ENCODE measurements around the gene LBP.
"Not testable (repeated sequence)": the region's sequence is repeated elsewhere in the genome, so short reads cannot be mapped to it uniquely, and the experiment has no call there.

LBP gene

DNA sequence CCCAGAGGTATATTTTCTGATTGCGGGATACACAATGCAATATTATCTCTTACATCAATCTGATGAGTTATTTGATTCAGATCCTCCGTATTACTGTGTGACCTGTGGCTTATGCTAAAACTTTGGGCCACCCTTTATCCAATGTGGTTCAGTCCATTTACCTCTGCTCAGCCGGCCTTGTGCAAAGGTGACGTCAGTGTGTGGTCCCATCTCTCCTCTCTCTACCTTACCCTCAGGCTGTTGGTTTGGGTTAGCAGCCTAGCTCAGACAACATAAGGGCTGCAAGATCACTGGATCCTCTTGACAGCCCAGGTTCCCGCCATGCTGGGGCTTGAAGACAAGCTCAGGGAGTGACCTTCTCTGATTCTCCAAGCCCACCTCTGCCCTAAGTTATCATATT, 55.8 kb downstream of the LBP start:
- DNase-seq = no peak

DNA sequence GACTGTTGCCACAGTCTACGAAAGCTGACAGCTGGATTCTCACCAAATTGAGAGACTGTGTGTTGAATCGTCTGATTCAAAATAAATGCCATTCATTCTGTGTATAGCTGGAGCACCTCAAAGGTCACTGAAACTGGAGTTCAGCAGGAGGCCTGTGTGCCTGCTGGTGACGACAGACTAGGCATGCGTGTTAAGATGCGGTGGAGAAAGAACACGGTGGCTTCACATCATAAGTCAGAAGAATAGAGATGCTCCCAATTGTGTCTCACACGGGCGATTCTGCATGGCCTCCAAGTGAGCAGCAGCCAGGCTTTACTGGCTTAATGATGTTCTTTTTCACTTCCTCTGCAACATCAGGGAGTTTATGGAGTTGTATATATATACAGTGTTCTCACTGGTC, 56.5 kb downstream of the LBP start:
- no peak for DNase-seq

DNA sequence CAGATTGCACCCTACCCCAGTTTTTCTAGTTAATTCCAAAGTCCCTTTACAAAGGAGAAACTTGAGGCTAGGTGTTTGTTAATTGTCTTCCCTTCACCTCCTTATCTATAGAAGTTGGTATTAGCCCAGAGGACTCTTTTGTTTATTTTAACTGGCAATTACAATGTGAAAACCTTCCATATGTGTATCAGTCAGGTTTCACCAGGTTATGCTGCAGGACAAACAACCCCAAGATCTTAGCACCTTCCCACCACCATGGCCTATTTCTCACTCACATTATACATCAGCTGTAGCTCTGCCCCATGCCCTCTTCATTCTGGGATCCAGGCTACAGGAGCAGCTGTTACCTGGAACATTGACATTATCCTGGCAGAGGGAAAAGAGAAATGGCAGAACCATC, 57.7 kb downstream of the LBP start:
- DNase-seq = no peak

DNA sequence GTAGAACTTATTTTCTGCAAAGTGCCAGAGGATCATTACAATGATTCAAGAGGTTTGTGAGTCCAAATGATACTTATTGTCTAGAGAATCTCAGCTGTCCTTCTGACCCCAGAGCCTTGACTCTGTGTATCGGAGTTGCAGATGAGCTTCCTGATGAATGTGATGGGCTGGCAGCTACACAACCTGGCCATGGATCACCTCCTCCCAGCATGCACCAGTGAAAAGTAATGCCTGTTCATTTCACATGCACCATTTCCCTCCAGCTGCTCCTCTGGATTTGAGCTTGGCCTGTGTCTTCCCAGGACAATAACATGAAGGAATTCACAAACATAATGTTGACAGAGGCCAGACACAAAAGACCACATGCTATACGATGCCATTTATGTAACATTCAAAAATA, 58.9 kb downstream of the LBP start:
- no peak for DNase-seq

DNA sequence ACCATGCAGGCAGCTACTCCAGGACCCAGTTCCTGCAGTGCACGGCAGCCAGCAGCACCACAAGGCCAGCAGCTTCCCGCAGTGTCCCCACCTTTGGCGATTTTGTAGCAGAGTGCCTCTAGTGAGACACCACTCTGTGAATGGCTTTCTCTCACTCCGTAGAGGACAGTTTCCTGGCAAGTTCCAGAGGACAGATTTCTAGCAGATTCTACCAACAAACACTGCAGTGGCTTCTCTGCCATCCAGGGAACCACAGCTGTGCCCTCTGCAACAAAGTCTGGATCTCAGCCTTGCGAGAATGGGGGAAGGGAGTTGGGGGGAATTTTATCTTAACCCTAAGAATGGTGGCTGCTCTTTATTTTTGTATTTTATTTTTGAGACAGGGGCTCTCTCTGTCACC, 60.2 kb downstream of the LBP start:
- DNase-seq = no peak

DNA sequence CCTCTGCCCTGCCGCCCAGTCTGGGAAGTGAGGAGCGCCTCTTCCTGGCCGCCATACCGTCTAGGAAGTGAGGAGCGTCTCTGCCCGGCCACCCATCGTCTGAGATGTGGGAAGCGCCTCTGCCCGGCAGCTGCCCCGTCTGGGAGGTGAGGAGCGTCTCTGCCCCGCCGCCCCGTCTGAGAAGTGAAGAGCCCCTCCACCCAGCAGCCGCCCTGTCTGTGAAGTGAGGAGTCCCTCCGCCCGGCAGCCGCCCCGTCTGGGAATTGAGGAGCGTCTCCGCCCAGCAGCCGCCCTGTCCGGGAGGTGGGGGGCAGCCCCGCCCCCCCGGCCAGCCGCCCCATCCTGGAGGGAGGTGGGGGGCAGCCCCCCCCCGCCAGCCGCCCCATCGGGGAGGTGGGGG, 61.0 kb downstream of the LBP start:
- no peak for DNase-seq

DNA sequence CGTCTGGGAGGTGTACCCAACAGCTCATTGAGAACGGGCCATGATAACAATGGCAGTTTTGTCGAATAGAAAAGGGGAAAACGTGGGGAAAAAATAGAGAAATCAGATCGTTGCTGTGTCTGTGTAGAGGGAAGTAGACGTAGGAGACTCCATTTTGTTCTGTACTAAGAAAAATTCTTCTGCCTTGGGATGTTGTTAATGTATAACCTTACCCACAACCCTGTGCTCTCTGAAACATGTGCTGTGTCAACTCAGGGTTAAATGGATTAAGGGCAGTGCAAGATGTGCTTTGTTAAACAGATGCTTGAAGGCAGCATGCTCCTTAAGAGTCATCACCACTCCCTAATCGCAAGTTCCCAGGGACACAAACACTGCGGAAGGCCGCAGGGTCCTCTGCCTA, 61.5 kb downstream of the LBP start:
- DNase-seq = not testable (repeated sequence)

DNA sequence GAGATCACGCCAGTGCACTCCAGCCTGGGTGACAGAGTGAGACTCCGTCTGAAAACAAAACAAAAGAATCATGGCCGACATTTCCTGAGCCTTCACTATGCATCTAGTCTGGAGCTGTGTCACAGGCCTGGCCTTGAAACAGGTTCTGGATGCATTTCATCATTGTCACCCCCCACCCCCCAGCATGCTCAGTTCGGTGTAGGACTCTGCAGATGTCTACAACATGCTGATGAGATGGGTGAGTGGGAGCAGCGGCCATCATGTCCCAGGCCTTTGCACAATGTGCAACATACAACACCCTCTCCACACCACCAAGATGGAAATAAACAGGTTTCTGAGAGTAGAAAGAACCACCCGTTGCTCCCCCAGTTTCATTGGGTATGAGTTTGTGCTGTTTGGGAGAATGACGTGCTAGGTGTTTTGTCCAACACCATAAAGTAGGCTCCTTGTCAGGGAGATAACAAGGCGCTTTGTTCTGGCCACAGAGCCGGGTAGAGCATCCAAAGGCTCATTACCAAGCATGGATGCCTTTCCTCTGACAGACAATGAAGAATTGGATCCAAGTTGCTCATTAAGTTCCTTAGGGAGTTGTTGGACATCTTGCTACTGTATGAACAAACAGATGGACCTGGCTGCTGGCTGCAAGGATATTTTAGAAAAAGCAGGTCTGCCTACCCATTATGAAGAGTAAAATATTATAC, 66.7 kb downstream of the LBP start:
- no peak for DNase-seq

DNA sequence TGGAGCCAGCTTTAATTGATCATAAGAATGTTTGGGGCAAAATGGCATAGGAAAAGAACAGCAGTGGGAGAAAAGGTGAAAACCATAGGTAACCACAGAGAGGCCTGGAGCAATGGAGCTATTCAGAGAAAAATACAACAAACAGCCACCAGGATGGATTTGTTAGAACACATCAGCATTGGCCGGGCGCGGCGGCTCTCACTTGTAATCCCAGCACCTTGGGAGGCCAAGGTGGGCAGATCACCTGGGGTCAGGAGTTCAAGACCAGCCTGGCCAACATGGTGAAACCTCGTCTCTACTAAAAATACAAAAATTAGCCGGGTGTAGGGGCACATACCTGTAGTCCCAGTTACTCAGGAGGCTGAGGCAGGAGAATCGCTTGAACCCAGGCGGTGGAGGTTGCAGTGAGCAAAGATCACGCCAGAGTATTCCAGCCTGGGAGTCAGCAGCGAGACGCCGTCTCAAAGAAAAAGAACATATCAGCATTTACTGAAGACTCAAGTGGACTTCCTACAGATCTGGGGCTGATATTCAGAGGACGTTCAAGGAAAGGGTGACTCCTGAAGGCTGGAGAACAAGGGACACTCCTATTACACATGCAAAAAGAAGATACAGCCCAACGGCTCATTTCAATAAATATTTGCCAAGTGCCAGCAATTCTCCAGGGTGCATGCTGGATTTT, 68.6 kb downstream of the LBP start:
- DNase-seq = no peak

DNA sequence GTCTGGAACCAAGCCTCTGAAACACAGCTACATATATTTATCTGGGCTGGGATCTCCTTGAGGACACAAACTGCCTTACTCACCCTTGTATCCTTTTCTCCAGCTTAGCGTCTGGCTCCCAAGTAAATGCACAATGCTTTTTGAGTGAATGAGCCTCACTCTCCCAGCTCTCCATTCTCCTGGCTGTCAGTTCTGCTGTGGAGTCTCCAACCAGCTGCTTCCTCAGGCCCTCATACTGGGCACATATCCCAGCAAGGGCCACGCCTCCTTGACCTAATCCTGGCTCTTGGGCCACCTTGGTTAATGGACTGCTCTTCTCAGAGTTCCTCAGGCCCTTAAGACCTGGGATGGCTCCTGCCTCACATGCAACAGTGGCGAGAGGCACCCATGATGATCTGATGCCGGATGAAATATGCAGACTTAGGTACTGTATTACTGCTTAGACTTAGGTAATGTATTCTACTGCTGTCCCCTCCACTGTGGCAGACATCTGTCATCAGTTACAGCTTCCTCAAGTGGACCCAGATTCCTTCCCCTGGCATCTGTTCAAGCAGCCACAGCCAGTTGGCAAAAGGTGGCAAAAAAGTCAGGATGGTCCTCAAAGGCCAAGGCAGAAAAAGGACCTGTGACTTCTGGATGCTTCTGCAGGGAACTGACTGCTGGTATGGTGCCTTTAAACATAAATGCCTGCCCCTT, 72.4 kb downstream of the LBP start:
- no peak for DNase-seq

DNA sequence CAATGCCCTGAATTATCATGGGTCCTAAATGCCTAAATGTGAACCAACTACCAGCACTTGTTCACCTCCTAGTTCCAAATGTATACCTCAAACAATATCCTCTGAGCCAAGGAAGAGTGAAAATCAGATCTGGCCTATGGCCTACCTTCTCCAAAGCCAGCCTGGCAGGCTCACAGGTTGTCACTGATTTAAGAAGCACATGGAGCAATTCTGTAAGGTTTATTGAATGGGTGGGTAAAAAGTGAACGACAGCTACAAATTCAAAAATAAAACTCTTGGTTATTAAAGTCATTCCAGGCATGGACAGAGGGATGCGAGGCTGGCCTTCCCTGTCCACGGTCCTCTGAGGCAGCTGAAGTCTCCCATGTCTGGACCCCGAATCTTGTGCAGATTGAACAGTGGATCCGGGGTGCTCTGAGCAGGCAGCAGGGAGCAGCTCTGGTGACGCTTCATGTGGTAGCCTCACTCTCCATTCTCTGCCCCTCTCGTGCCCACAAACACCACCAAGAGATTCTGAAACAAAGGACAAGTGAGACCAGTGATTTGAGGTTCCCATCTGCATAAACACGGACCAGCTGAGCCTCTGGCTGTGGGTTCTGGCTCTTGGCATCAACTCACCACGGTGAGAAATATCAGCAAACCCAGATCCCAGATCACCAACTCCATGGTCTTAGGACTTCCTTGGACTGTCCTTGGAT, 74.3 kb downstream of the LBP start:
- DNase-seq = no peak

DNA sequence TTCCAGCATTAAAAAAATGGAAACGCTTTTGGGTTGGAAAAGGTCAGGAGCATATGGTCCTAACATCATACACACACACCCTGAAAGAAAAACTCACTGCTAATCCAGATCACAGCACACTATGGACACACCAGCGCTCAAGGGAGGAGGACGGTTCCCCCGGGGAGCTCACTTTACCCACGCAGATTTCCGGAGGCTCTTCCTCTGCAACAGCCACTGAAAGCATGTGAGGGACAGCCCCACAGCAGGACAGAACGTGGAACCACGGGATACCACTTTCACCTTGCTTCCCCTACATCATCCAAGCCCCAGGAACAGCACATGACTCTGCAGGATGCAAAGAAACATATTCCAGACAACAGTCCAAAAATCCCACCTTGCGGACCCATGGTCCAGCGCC, 75.6 kb downstream of the LBP start:
- no peak for DNase-seq

DNA sequence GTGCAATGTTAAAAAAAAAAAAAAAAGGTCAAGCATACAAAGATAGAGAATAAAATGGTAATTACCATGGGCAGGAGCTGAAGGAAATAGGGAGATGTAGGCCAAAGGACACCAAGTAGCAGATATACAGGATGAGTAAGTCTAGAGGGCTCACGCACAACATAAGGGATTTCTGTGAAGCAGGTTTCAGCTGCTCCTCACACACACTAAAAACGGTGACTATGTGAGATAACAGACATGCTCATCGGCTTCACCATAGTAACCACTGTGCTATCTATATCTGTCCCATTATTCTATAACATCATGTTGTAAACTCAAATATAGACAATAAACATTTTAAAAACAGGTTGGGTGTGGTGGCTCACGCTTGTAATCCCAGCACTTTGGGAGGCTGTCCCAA, 77.3 kb downstream of the LBP start:
- no peak for DNase-seq

DNA sequence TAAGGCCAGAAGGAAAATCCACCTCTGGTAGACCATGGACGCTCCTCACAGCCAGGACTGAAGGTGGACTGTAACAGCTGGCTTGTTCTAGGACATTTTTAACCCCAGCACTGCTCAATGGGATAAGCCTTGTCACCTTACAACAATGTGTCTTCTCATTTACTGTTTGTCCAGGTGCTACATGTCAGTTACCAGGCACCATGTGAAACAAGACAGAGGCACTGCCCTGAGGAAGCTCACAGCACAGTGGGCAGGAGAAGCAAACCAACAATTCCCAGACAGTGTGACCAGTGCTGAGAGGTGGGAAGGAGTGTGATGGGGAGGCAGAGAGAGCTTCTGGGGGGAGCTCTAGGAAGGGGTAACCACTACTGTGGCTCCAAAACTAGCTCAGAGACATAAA, 78.1 kb downstream of the LBP start:
- DNase-seq = no peak

DNA sequence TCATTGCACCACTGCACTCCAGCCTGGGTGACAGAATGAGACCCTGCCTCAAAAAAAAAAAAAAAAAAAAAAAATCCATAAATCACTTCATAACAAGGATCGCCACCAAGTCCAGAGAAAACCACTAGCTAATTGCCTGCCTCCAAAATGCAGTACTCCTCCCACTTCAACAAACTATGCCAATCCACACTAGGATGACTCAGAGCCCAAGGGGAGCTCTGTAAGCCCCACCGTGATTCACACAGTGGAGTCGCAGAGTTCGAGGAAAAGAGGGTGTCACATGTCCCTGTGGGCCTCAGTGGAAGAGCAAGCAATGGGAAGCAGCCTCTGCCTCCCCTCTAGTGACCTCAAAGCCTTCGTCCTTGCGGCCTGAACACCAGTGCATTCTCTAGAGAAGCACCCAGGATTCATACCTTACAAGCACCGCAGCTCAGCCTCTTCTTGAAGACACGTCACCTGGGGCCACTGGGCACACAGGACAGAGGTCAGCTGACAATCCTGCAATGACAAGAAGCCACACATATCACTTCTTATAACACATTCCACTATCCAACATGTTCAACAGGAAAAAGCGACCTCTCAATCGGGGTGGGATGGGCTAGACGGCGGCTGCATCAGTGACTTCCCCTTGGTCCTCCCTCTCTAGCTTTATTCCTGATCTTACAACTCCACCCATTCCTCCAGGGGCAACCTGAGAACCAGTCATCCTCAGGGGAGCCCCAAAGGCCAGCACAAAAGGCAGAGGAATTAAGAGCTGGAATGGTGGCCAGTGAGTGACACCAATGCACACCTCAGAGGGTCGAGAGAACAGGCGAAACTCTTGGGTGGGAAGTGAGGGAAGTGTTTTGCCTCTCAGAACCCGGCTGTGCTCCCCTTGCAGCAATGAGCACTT, 80.0 kb downstream of the LBP start:
- no peak for DNase-seq
